ENCODE data around the gene EP400.
A peak's percentile ranks its signal among the peaks of the same experiment; 100 is the strongest.
"Not testable (repeated sequence)": the region's sequence is repeated elsewhere in the genome, so short reads cannot be mapped to it uniquely, and the experiment has no call there.

The EP400 gene

DNA sequence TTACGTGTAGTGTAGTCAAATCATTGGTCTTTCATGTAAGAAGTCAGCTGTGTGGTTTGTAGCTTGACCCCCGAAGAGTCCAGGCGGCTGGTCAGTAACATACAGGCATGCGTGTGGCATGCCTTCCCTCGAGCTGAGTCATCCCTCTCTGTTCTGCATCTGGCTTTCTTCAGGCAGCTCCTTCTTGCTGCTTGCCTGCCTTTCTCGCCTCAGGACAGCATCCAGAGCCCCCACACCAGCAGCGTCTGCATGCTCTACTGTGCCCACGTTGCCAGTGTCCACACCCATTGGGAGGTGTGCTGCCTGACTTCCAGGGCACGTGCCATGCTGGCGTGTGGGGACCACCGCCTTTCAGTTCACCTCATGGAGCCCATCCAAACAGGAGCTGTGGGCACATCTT, 96.8 kb downstream of the EP400 start:
- peaks cover 2% of the 10 kb centered on the region for H3K4me1 ChIP-seq (ENCODE audit: control insufficient read depth, insufficient read depth, low read length)
- no peaks in the 10 kb centered on the region for H3K27me3 ChIP-seq (ENCODE audit: control insufficient read depth, insufficient read depth, low read length)
- H3K4me3 ChIP-seq (ENCODE audit: low read length) = no peak overlapping the region
- H3K9ac ChIP-seq (ENCODE audit: low read length) = no peak overlapping the region
- H3K27ac ChIP-seq (ENCODE audit: low read depth, low read length) = peak overlapping the region; percentile 52
- H3K36me3 ChIP-seq (ENCODE audit: control insufficient read depth, insufficient read depth, low read length) = peaks cover 45% of the 10 kb centered on the region

DNA sequence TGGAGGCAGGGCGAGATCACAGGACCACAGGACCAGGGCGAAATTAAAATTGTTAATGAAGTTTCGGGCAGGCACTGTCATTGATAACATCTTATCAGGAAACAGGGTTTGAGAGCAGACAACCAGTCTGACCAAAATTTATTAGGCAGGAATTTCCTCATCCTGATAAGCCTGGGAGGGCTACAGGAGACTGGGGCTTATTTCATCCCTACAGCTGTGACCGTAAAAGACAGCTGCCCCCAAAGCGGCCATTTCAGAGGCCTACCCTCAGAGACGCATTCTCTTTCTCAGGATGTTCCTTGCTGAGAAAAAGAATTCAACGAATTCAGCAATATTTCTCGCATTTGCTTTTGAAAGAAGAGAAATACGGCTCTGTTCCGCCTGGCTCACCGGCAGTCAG, 97.9 kb downstream of the EP400 start:
- H3K27me3 ChIP-seq (ENCODE audit: control insufficient read depth, insufficient read depth, low read length); H3K4me3 ChIP-seq (ENCODE audit: low read length); H3K4me1 ChIP-seq (ENCODE audit: control insufficient read depth, insufficient read depth, low read length); H3K9ac ChIP-seq (ENCODE audit: low read length); H3K27ac ChIP-seq (ENCODE audit: low read depth, low read length): not testable (repeated sequence)
- H3K36me3 ChIP-seq (ENCODE audit: control insufficient read depth, insufficient read depth, low read length) = peaks cover 46% of the 10 kb centered on the region

DNA sequence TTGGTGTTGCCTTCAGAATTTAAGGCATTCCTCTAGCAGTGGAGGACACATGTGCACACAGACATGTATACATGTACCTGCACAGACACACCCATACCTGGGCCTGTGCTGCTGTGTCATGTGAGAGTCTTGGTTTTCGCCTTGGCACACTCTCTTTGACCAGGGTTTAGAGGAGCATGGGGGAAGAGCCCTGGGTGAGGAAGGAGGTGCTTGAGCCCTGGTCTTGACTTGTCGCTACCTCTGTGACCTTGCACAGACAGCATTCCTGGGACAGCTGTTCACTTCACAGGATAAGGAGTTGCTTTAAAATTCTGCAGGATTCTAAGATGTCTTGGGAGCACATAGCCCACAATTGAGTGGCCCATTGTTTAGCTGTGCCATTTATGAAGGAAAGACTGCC, 99.7 kb downstream of the EP400 start:
- Histone ChIP-seq H3K4me1 (ENCODE audit: control insufficient read depth, insufficient read depth, low read length) (peaks cover 2% of the 10 kb centered on the region), H3K9ac (ENCODE audit: low read length) (no peak overlapping the region), H3K36me3 (ENCODE audit: control insufficient read depth, insufficient read depth, low read length) (peaks cover 47% of the 10 kb centered on the region), H3K27ac (ENCODE audit: low read depth, low read length) (no peak overlapping the region), H3K27me3 (ENCODE audit: control insufficient read depth, insufficient read depth, low read length) (no peaks in the 10 kb centered on the region), H3K4me3 (ENCODE audit: low read length) (no peak overlapping the region)

DNA sequence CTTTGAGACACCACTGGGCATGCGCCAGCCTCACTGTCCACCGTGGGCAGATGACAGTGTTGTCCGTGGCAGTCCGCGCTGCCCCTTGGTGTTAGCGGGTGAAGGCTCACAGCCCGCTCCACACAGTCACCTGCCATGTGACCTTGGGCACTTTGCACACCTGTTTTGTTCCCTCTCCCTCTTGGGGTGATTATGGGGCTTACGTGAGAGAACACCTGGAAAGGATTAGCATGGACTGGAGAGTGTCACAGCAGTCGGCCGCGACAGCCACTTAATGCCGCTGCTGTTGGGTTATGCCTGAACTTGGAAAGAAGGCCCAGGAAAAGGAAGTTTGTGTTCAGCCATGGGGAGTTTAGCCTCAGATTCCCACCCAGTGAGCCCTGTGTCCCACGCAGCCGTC, 100.1 kb downstream of the EP400 start:
- Histone ChIP-seq H3K4me3 (ENCODE audit: low read length) (no peak overlapping the region), H3K9ac (ENCODE audit: low read length) (no peak overlapping the region), H3K27ac (ENCODE audit: low read depth, low read length) (no peak overlapping the region), H3K27me3 (ENCODE audit: control insufficient read depth, insufficient read depth, low read length) (no peaks in the 10 kb centered on the region), H3K36me3 (ENCODE audit: control insufficient read depth, insufficient read depth, low read length) (peaks cover 43% of the 10 kb centered on the region), H3K4me1 (ENCODE audit: control insufficient read depth, insufficient read depth, low read length) (peaks cover 2% of the 10 kb centered on the region)

DNA sequence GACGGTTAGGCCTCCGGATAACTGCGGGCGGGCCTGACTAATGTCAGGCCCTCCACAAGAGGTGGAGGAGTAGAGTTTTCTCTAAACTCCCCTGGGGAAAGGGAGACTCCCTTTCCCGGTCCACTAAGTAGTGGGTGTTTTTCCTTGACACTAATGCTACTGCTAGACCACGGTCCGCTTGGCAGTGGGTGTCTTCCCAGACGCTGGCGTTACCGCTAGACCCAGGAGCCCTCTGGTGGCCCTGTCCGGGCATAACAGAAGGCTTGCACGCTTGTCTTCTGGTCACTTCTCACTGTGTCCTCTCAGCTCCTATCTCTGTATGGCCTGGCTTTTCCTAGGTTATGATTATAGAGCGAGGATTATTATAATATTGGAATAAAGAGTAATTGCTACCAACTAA, 102.0 kb downstream of the EP400 start:
- not testable (repeated sequence) for H3K4me1 ChIP-seq (ENCODE audit: control insufficient read depth, insufficient read depth, low read length); H3K27ac ChIP-seq (ENCODE audit: low read depth, low read length); H3K27me3 ChIP-seq (ENCODE audit: control insufficient read depth, insufficient read depth, low read length); H3K9ac ChIP-seq (ENCODE audit: low read length); H3K4me3 ChIP-seq (ENCODE audit: low read length)
- peaks cover 40% of the 10 kb centered on the region for H3K36me3 ChIP-seq (ENCODE audit: control insufficient read depth, insufficient read depth, low read length)

DNA sequence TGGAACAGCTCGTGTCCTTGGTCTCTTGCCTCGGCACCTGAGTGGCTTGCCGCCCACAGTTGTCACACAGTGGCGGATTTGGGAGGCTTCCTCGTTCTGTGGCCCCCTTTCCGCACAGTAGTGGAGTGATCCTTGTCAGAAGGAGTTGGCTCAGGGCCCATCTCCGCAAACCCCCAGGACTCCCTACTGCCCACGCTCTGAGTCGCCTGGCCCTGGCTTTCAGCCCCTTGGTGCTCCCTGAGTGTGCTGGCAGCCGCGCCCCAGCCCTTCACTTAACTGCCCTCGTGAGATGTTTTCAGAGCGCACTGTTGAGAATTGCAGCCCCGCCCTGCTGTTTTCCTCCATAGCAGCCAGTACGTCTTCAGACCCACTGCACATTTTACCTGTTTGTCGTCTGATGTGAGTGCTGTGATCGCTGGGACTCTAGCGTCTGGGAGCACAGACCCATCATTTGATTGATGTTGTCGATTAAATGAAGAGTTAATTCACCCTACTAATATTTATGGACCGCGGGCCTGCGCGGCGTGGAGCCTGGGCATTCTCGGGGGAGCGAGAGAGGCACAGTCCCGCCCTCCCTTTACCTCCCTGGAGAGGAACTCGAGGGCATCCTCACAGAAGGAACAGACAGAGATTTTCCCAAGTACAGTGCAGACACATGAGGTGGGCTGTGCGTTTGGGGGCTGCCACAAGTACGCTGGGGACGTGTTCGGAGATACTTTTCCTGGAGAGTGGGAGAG, 102.6 kb downstream of the EP400 start:
- no peak overlapping the region for H3K27ac ChIP-seq (ENCODE audit: low read depth, low read length)
- no peaks in the 10 kb centered on the region for H3K27me3 ChIP-seq (ENCODE audit: control insufficient read depth, insufficient read depth, low read length)
- no peaks in the 10 kb centered on the region for H3K4me1 ChIP-seq (ENCODE audit: control insufficient read depth, insufficient read depth, low read length)
- peaks cover 46% of the 10 kb centered on the region for H3K36me3 ChIP-seq (ENCODE audit: control insufficient read depth, insufficient read depth, low read length)
- H3K4me3 ChIP-seq (ENCODE audit: low read length) = no peak overlapping the region
- no peak overlapping the region for H3K9ac ChIP-seq (ENCODE audit: low read length)

DNA sequence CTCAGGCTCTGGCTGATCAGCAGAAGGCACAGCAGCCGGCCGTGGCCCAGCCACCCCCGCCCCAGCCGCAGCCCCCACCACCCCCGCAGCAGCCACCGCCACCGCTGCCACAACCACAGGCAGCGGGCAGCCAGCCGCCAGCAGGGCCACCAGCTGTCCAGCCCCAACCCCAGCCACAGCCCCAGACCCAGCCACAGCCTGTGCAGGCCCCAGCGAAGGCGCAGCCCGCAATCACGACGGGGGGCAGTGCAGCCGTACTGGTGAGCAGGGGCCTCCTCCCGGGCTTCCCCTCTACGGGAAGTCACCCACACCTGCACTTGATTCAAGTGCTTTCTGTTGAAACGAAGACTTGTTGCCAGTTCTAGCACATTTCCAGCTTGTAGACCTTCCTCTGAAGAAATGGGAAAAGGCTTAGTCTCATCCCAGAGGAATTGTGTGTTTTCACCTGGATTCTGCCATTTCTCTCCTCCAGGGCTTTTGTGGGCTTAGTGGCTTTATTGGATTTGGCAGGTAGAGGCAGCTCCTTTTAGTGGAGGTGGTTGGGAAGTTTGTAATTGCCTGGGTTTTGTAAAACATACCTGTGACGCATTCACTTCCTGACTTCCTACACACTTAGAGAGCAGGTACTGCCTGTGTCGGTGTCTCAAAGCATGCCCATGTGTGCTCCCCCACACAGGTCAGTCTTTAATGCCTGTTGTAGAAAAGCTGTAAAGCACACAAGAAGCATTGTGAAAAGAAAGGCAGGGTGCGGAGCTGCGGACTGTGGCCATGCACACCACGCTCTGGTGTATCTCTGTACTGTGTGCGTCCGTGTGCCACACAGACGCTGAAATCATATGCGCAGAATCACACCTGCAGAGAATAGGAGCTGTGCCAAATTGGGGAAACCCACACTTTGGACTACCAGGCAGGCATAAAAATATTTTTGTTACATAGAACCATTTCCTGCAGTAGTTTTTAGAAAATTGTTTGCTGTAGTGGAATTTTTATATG, 103.9 kb downstream of the EP400 start:
- no peaks in the 10 kb centered on the region for H3K27me3 ChIP-seq (ENCODE audit: control insufficient read depth, insufficient read depth, low read length)
- H3K9ac ChIP-seq (ENCODE audit: low read length) = no peak overlapping the region
- no peak overlapping the region for H3K4me3 ChIP-seq (ENCODE audit: low read length)
- peaks cover 46% of the 10 kb centered on the region for H3K36me3 ChIP-seq (ENCODE audit: control insufficient read depth, insufficient read depth, low read length)
- H3K27ac ChIP-seq (ENCODE audit: low read depth, low read length) = no peak overlapping the region
- no peaks in the 10 kb centered on the region for H3K4me1 ChIP-seq (ENCODE audit: control insufficient read depth, insufficient read depth, low read length)

DNA sequence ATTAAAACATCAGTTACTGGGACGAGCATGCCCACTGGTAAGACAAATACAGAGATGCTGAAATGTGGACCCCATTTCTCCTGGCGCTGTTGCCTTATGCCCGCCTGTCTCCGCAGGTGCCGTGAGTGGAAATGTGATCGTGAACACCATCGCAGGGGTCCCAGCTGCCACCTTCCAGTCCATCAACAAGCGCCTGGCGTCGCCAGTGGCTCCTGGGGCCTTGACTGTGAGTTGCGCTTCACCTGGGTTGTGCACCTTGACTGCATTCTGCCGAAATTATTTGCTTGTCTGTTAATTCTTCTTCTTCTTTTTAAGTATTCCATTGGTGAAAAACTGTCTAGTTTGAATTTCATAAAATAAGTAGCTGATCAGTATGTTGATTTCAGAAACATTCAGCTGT, 105.2 kb downstream of the EP400 start:
- H3K27me3 ChIP-seq (ENCODE audit: control insufficient read depth, insufficient read depth, low read length) = no peaks in the 10 kb centered on the region
- H3K27ac ChIP-seq (ENCODE audit: low read depth, low read length) = no peak overlapping the region
- no peak overlapping the region for H3K4me3 ChIP-seq (ENCODE audit: low read length)
- H3K4me1 ChIP-seq (ENCODE audit: control insufficient read depth, insufficient read depth, low read length) = no peaks in the 10 kb centered on the region
- H3K9ac ChIP-seq (ENCODE audit: low read length) = no peak overlapping the region
- peaks cover 38% of the 10 kb centered on the region for H3K36me3 ChIP-seq (ENCODE audit: control insufficient read depth, insufficient read depth, low read length)

DNA sequence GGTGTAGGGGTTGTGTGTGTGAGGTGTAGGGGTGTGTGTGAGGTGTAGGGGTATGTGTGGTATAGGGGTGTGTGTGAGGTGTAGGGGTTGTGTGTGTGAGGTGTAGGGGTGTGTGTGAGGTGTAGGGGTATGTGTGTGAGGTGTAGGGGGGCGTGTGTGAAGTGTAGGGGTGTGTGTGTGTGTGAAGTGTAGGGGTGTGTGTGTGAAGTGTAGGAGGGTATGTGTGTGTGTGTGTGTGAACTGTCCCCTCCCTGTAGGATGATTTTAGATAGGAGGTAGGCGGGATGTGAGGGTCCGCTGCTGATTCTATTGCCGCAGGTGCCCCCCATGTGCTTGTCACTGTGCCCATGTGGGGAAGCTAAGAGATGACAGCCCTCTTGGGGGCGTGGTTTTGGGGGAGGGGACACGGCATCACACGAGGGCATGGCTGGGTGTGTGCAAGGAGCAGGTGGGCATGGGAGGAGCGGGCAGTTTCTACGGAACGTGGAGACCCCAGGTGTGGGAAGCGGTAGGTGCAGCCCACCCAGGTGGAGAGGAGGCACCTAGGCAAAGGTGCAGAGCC, 105.9 kb downstream of the EP400 start:
- Histone ChIP-seq H3K27ac (ENCODE audit: low read depth, low read length) (no peak overlapping the region), H3K36me3 (ENCODE audit: control insufficient read depth, insufficient read depth, low read length) (peaks cover 32% of the 10 kb centered on the region), H3K9ac (ENCODE audit: low read length) (no peak overlapping the region), H3K27me3 (ENCODE audit: control insufficient read depth, insufficient read depth, low read length) (no peaks in the 10 kb centered on the region), H3K4me1 (ENCODE audit: control insufficient read depth, insufficient read depth, low read length) (no peaks in the 10 kb centered on the region), H3K4me3 (ENCODE audit: low read length) (no peak overlapping the region)

DNA sequence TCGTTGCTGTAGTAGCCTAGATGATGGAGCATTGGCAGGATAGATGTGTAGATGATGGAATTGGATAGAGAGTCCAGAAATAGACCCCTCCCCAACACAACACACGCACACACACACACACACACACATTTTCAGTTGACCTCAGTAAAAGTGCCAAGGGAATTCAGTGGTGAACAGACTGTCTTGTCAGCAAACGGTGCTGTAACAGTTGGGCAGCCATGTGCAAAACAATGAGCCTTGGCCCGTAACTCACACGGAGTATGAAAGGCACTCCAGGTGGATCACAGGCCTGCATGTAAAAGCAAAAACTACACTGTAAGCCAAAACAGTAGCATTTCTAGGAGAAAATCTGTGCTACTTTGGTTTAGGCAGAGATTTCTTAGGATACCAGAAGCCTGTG, 106.6 kb downstream of the EP400 start:
- no peak overlapping the region for H3K9ac ChIP-seq (ENCODE audit: low read length)
- H3K27ac ChIP-seq (ENCODE audit: low read depth, low read length) = no peak overlapping the region
- H3K4me3 ChIP-seq (ENCODE audit: low read length) = no peak overlapping the region
- no peaks in the 10 kb centered on the region for H3K27me3 ChIP-seq (ENCODE audit: control insufficient read depth, insufficient read depth, low read length)
- peaks cover 27% of the 10 kb centered on the region for H3K36me3 ChIP-seq (ENCODE audit: control insufficient read depth, insufficient read depth, low read length)
- H3K4me1 ChIP-seq (ENCODE audit: control insufficient read depth, insufficient read depth, low read length) = no peaks in the 10 kb centered on the region

DNA sequence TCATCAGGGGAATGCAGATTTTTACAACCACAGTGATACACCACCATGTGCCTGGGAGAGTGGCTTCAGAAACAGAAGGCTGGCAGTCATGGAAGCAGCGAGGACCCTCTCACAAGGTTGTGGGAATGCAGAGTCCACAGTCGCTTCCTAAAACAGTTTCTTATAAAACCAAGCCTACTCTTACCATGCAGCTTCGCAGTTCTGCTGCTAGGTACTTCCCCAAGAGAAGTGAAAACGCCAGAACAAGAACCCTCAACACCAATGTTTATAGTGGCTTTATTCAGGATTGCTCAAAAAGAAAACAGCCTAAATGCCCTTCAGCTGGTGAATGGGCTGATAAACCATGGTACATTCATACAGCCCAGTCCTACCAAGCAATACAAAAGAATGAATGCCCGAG, 107.2 kb downstream of the EP400 start:
- Histone ChIP-seq H3K27me3 (ENCODE audit: control insufficient read depth, insufficient read depth, low read length) (no peaks in the 10 kb centered on the region), H3K36me3 (ENCODE audit: control insufficient read depth, insufficient read depth, low read length) (peaks cover 32% of the 10 kb centered on the region), H3K4me1 (ENCODE audit: control insufficient read depth, insufficient read depth, low read length) (no peaks in the 10 kb centered on the region), H3K9ac (ENCODE audit: low read length) (no peak overlapping the region), H3K27ac (ENCODE audit: low read depth, low read length) (no peak overlapping the region), H3K4me3 (ENCODE audit: low read length) (no peak overlapping the region)

DNA sequence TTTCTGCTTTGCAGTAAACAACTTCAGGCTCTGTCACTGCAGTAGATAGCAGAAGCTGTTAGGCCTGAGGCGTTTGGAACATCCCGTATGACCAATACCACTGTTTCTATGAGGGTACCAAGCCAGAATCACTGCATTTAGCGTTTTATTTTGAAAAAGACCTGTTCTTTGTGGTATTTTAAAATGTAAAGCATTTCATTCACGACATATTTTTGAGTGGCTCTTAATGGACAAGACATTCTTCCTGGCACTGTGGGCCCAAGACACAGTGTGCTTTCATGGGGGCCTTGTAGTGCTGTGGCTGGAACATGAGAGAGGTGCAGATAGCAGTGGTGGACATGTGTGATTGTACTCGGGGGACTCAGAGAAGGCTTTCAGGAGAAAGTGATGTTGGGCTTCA, 107.9 kb downstream of the EP400 start:
- Histone ChIP-seq H3K36me3 (ENCODE audit: control insufficient read depth, insufficient read depth, low read length) (peaks cover 35% of the 10 kb centered on the region), H3K4me1 (ENCODE audit: control insufficient read depth, insufficient read depth, low read length) (no peaks in the 10 kb centered on the region), H3K4me3 (ENCODE audit: low read length) (no peak overlapping the region), H3K27me3 (ENCODE audit: control insufficient read depth, insufficient read depth, low read length) (no peaks in the 10 kb centered on the region), H3K9ac (ENCODE audit: low read length) (no peak overlapping the region), H3K27ac (ENCODE audit: low read depth, low read length) (no peak overlapping the region)

Data from rectal smooth muscle tissue (tissue), 1 donor.